ENCODE results near the gene UNC5CL. TPM values are rescaled to one million over a fixed set of nuclear protein-coding genes. Genes with fewer than 3 reads are reported as not detected.
"Not testable (repeated sequence)": the region's sequence is repeated elsewhere in the genome, so short reads cannot be mapped to it uniquely, and the experiment has no call there.

UNC5CL gene
- total RNA-seq, 2 donors from 2014 or later = 0.46 to 1.6 TPM

GRCh38 chr6:41022294-41022693 is 16.7 kb downstream of the UNC5CL start:
- DNase-seq (ENCODE audit: low spot score) = no peak

GRCh38 chr6:41021832-41022231 is 17.2 kb downstream of the UNC5CL start:
- no peak for DNase-seq (ENCODE audit: low spot score)
- WGBS = 85% methylated on average over 3 of the region's 3 CpGs
- Histone ChIP-seq H3K27me3 (replicated peaks; ENCODE audit: insufficient read depth) (no peaks in the 10 kb centered on the region), H3K9me3 (no peaks in the 10 kb centered on the region), H3K27ac (no peak overlapping the region), H3K4me3 (no peak overlapping the region), H3K4me1 (replicated peaks) (no peaks in the 10 kb centered on the region), H3K36me3 (no peaks in the 10 kb centered on the region)
- intact Hi-C loops (cut with DNase I) = loop anchor here (10.0 kb wide), 1 partner anchor 127 kb away; no protein-coding TSS in a partner anchor
- TF ChIP-seq, protein P1, sequence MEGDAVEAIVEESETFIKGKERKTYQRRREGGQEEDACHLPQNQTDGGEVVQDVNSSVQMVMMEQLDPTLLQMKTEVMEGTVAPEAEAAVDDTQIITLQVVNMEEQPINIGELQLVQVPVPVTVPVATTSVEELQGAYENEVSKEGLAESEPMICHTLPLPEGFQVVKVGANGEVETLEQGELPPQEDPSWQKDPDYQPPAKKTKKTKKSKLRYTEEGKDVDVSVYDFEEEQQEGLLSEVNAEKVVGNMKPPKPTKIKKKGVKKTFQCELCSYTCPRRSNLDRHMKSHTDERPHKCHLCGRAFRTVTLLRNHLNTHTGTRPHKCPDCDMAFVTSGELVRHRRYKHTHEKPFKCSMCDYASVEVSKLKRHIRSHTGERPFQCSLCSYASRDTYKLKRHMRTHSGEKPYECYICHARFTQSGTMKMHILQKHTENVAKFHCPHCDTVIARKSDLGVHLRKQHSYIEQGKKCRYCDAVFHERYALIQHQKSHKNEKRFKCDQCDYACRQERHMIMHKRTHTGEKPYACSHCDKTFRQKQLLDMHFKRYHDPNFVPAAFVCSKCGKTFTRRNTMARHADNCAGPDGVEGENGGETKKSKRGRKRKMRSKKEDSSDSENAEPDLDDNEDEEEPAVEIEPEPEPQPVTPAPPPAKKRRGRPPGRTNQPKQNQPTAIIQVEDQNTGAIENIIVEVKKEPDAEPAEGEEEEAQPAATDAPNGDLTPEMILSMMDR (IDR thresholded peaks at IDR 0.05) = no peak
- TF ChIP-seq POLR2AphosphoS5 (IDR thresholded peaks at IDR 0.05) (no peak), POLR2A (IDR thresholded peaks at IDR 0.05) (no peak)

More at GRCh38 chr6:41022294-41022693, 16.7 kb downstream of the UNC5CL start:
- Histone ChIP-seq H3K36me3 (no peaks in the 10 kb centered on the region), H3K9me3 (no peaks in the 10 kb centered on the region), H3K27ac (no peak overlapping the region), H3K4me1 (replicated peaks) (no peaks in the 10 kb centered on the region), H3K4me3 (no peak overlapping the region), H3K27me3 (replicated peaks; ENCODE audit: insufficient read depth) (no peaks in the 10 kb centered on the region)
- TF ChIP-seq, protein P1 (IDR thresholded peaks at IDR 0.05) = no peak
- TF ChIP-seq POLR2A (IDR thresholded peaks at IDR 0.05) (no peak), POLR2AphosphoS5 (IDR thresholded peaks at IDR 0.05) (no peak)
- intact Hi-C loops (cut with DNase I) = loop anchor here (10.0 kb wide), 1 partner anchor 127 kb away; no protein-coding TSS in a partner anchor

GRCh38 chr6:41017663-41018062 is 21.4 kb downstream of the UNC5CL start:
- Histone ChIP-seq H3K27ac (no peak overlapping the region), H3K4me3 (no peak overlapping the region), H3K9me3 (no peaks in the 10 kb centered on the region), H3K4me1 (replicated peaks) (no peaks in the 10 kb centered on the region), H3K27me3 (replicated peaks; ENCODE audit: insufficient read depth) (no peaks in the 10 kb centered on the region), H3K36me3 (no peaks in the 10 kb centered on the region)
- 100% methylated on average over 1 of the region's 1 CpG for WGBS
- intact Hi-C loops (cut with DNase I) = no loop called here
- DNase-seq (ENCODE audit: low spot score) = no peak
- TF ChIP-seq POLR2AphosphoS5 (IDR thresholded peaks at IDR 0.05) = no peak
- TF ChIP-seq POLR2A (IDR thresholded peaks at IDR 0.05) = no peak
- TF ChIP-seq, protein P1 (IDR thresholded peaks at IDR 0.05) = no peak

DNA sequence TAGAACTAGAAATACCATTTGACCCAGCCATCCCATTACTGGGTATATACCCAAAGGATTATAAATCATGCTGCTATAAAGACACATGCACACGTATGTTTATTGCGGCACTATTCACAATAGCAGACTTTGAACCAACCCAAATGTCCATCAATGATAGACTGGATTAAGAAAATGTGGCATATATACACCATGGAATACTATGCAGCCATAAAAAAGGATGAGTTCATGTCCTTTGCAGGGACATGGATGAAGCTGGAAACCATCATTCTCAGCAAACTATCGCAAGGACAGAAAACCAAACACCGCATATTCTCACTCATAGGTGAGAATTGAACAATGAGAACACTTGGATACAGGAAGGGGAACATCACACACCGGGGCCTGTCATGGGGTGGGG is 23.2 kb downstream of the UNC5CL start:
- H3K27ac ChIP-seq; H3K4me3 ChIP-seq; DNase-seq (ENCODE audit: low spot score); H3K27me3 ChIP-seq (replicated peaks; ENCODE audit: insufficient read depth); intact Hi-C loops (cut with DNase I); H3K4me1 ChIP-seq (replicated peaks); H3K36me3 ChIP-seq; H3K9me3 ChIP-seq: not testable (repeated sequence)
- WGBS = 98% methylated on average over 5 of the region's 5 CpGs

GRCh38 chr6:41014780-41015179 is 24.2 kb downstream of the UNC5CL start:
- Histone ChIP-seq H3K4me3 (no peak overlapping the region), H3K27ac (no peak overlapping the region), H3K9me3 (no peaks in the 10 kb centered on the region), H3K27me3 (replicated peaks; ENCODE audit: insufficient read depth) (no peaks in the 10 kb centered on the region), H3K36me3 (no peaks in the 10 kb centered on the region), H3K4me1 (replicated peaks) (no peaks in the 10 kb centered on the region)
- TF ChIP-seq POLR2AphosphoS5 (IDR thresholded peaks at IDR 0.05) = no peak
- TF ChIP-seq, protein P1 (IDR thresholded peaks at IDR 0.05) = no peak
- TF ChIP-seq POLR2A (IDR thresholded peaks at IDR 0.05) = no peak
- intact Hi-C loops (cut with DNase I) = no loop called here
- no peak for DNase-seq (ENCODE audit: low spot score)
- WGBS = 96% methylated on average over 4 of the region's 4 CpGs
